ENCODE results near the gene EMX1.

EMX1 gene

DNA sequence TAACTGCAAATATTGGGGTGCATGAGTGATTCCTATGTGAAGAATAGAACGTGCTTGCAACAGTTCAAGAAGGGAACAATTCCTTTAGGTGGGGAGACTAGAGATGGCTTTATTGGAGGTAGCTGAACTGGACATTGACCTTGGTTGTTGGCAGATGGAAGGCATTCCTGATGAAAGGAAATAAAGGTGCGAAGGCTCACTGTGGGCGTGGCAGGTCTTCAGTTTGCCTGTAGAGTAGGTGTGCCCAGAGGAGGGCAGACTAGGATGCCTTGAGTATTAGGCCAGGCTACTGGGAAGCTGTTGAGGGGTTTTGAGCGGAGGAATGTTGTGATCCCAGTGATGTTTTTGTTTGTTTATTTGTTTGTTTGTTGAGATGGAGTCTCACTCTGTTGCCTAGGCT, 27.3 kb upstream of the EMX1 start:
- no peak for DNase-seq (ENCODE audit: low read depth in 1 of 2, low spot score in 1 of 2)
- TF ChIP-seq CTCF (IDR thresholded peaks at IDR 0.05; ENCODE audit: insufficient read depth, low read length) (no peak), REST (IDR thresholded peaks at IDR 0.05; ENCODE audit: insufficient replicate concordance, low read depth) (no peak), GABPA (IDR thresholded peaks at IDR 0.05; ENCODE audit: low read depth) (no peak)

GRCh38 chr2:72891091-72891818, 26.1 kb upstream of the EMX1 start:
- H3K4me3 ChIP-seq (replicated peaks; ENCODE audit: insufficient read depth, low read length): no peak overlapping the region
- no peak overlapping the region for H3K27ac ChIP-seq (replicated peaks)
- peaks cover 16% of the 10 kb centered on the region for H3K27me3 ChIP-seq (ENCODE audit: insufficient read depth, poor library complexity, severe bottlenecking)
- peak in 1 of 2 experiments; percentile 31 for DNase-seq (ENCODE audit: low read depth in 1 of 2, low spot score in 1 of 2)
- no peak for TF ChIP-seq SPI1 (IDR thresholded peaks at IDR 0.05; ENCODE audit: borderline replicate concordance, low read depth)
- TF ChIP-seq GABPA (IDR thresholded peaks at IDR 0.05; ENCODE audit: low read depth): no peak
- no peak for TF ChIP-seq CTCF (IDR thresholded peaks at IDR 0.05; ENCODE audit: insufficient read depth, low read length)

More for the DNA sequence above, 27.3 kb upstream of the EMX1 start:
- H3K27me3 ChIP-seq (ENCODE audit: insufficient read depth, poor library complexity, severe bottlenecking): peaks cover 10% of the 10 kb centered on the region
- no peak overlapping the region for H3K4me3 ChIP-seq (replicated peaks; ENCODE audit: insufficient read depth, low read length)
- no peak overlapping the region for H3K27ac ChIP-seq (replicated peaks)

DNA sequence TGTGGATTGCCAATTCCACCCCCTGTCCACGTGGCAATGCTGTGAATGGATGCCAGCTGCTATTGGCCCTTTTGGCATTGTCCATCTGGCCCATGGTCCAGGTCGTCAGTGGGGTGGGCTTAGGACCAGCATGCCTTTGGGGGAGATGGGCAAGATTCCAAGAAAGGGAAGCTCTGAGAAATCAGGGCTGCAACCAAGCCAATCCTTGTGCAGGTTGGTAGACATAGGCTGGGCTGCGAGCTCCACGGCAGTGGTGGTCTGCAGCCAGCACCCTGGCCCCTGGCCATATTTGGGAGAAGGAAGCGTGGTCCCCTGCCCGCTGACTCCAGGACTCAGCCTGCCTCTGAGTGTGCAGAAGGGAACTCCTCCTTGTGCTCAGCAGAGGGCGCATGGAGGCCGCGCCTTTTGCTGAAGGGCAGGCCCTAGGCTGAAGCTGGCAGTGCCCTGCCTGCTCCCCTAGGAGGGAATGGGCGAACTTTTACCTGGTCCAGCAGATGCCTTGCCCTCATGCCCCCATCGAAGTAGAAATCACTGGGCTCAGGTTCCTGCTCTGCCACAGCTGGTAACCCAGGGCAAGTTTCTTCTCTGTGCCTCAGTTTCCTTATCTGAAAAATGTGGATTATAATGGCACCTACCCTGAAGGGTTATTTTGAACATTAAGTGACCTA, 24.7 kb upstream of the EMX1 start:
- no peak overlapping the region for H3K4me3 ChIP-seq (replicated peaks; ENCODE audit: insufficient read depth, low read length)
- peak; percentile 36 to 74 for DNase-seq (ENCODE audit: low read depth in 1 of 2, low spot score in 1 of 2)
- TF ChIP-seq CTCF (IDR thresholded peaks at IDR 0.05; ENCODE audit: insufficient read depth, low read length) (peak; percentile 91), SPI1 (IDR thresholded peaks at IDR 0.05; ENCODE audit: borderline replicate concordance, low read depth) (peak; percentile 20; the same call in 1 of the 2 replicates), GABPA (IDR thresholded peaks at IDR 0.05; ENCODE audit: low read depth) (no peak)
- H3K27ac ChIP-seq (replicated peaks): no peak overlapping the region
- H3K27me3 ChIP-seq (ENCODE audit: insufficient read depth, poor library complexity, severe bottlenecking): peaks cover 10% of the 10 kb centered on the region

DNA sequence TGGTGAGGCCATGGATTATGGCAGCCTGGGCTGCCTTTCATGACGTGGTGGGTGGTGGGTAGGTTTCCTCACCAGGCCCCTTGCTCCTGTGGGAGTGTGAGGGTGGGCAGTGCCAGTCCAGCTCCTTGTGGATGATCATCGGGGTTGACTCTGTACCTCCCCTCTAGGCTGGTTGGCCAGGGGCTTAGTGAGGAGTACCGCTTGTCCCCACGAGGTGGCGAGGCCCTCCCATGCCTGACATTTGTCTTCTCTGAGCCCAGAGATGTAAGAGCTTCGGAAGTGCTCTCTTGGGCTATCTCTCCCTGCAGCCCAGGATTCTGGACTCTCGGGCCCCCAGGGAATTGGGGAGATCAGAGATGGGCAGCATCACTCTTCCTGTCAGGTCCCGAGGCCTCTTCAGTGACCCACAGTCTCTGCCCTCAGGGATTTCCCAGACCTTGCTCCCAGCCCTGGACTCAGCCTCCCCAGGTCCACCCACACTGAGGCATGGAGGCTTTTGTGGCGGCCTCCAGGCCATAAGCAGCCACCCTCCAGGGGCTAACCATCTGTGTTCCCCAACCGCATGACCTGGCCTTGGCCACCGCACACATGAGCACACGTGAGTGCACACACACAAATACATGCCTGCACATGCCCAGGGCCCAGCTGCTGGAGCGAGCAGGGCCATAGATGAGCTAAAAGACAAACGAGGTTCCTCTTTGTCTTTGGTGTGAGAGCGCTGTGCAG, 23.6 kb upstream of the EMX1 start:
- Histone ChIP-seq H3K27me3 (ENCODE audit: insufficient read depth, poor library complexity, severe bottlenecking) (peaks cover 12% of the 10 kb centered on the region), H3K27ac (replicated peaks) (no peak overlapping the region), H3K4me3 (replicated peaks; ENCODE audit: insufficient read depth, low read length) (no peak overlapping the region)
- peak; percentile 34 to 64 for DNase-seq (ENCODE audit: low read depth in 1 of 2, low spot score in 1 of 2)
- TF ChIP-seq POLR2AphosphoS5 (IDR thresholded peaks at IDR 0.05; ENCODE audit: low read depth): no peak
- TF ChIP-seq GABPA (IDR thresholded peaks at IDR 0.05; ENCODE audit: low read depth): no peak
- no peak for TF ChIP-seq REST (IDR thresholded peaks at IDR 0.05; ENCODE audit: insufficient replicate concordance, low read depth)
- TF ChIP-seq CTCF (IDR thresholded peaks at IDR 0.05; ENCODE audit: insufficient read depth, low read length): peak; percentile 77
- TF ChIP-seq SPI1 (IDR thresholded peaks at IDR 0.05; ENCODE audit: borderline replicate concordance, low read depth): no peak
